Uterus (tissue), 4 donors: ENCODE results near the gene ADAMTS14. TPM values are rescaled to one million over a fixed set of nuclear protein-coding genes. Genes with fewer than 3 reads are reported as not detected.

Experiments
- DNase-seq, 2 donors: peaks; one replicate each; pipeline ENCODE4 v3.0.0-alpha.2; 2019 to 2020
- H3K27ac ChIP-seq, 2 donors: fragments of 200-600 bp; sonication (generic); 1 replicate in 1 of 2; 2 replicates in 1 of 2; pipeline ENCODE4 v1.5.1; 2016 to 2018
- H3K27me3 ChIP-seq, 2 donors: fragments of 200-600 bp; sonication (generic); one replicate each; pipeline ENCODE4 v1.5.1; 2018 to 2019; ENCODE audit warnings: control low read depth in 1 of 2
- H3K36me3 ChIP-seq, 2 donors: fragments of 200-600 bp; sonication (generic); one replicate each; pipeline ENCODE4 v1.5.1; 2019; ENCODE audit warnings: control low read depth in 1 of 2
- H3K4me1 ChIP-seq, 2 donors: fragments of 200-600 bp; sonication (generic); one replicate each; pipeline ENCODE4 v1.5.1; 2018 to 2019; ENCODE audit warnings: control low read depth in 1 of 2
- H3K4me3 ChIP-seq, 2 donors: fragments of 200-600 bp; sonication (generic); 1 replicate in 1 of 2; 2 replicates in 1 of 2; pipeline ENCODE4 v1.5.1; 2018 to 2019; ENCODE audit warnings: mild to moderate bottlenecking in 1 of 2
- H3K9me3 ChIP-seq, 2 donors: fragments of 200-600 bp; sonication (generic); one replicate each; pipeline ENCODE4 v1.5.1; 2019; ENCODE audit warnings: control low read depth in 1 of 2
- CTCF ChIP-seq, 4 experiments: fragments of 200-600 bp in 2 of 4; fragments of 450-650 bp in 2 of 4; sonication (generic) in 2 of 4; IDR thresholded peaks; one replicate each; pipeline ENCODE4 v1.5.1; 2016 to 2019; ENCODE audit warnings: antibody characterized with exemption in 4 of 4, mild to moderate bottlenecking in 2 of 4, moderate library complexity in 1 of 4
- POLR2A ChIP-seq, 2 donors: fragments of 450-650 bp; IDR thresholded peaks; one replicate each; pipeline ENCODE4 v1.6.1; 2016; ENCODE audit warnings: antibody characterized with exemption in 2 of 2, mild to moderate bottlenecking in 1 of 2, moderate library complexity in 1 of 2
- intact Hi-C: fragments of 100-400 bp; cut with DNase I; formaldehyde crosslinking; loops from one replicate; pipeline ENCODE4 v1.15.1; 2023; ENCODE audit warnings: low total_unique reads
- total RNA-seq, 4 donors: library from RNA; depleted of rRNA in 3 of 4; stranded (reverse); fragments of >200 nt in 3 of 4; gene quantifications; one replicate each; pipeline versions ENCODE4 v1.1.0 to v1.2.4, GENCODE V29; 2014 to 2023
- donor health status: DM: yes; HTN: yes; CAD: no.

Gene ADAMTS14
- total RNA-seq, 4 donors from 2014 or later = 0.18 to 3.7 TPM; not detected in 2

- H3K4me1 ChIP-seq = no peaks in the 10 kb centered on the region
- DNase-seq = no peak
- H3K27ac ChIP-seq = no peak overlapping the region
- no peaks in the 10 kb centered on the region for H3K36me3 ChIP-seq
- intact Hi-C loops = no loop called here
- H3K27me3 ChIP-seq = no peaks in the 10 kb centered on the region
- TF ChIP-seq CTCF (IDR thresholded peaks at IDR 0.05) (no peak), POLR2A (IDR thresholded peaks at IDR 0.05) (no peak)
- H3K9me3 ChIP-seq = no peaks in the 10 kb centered on the region
- no peak overlapping the region for H3K4me3 ChIP-seq
These were observed 107.4 kb downstream of the ADAMTS14 start for GRCh38 chr10:70779511-70780369.

- DNase-seq = no peak
- TF ChIP-seq POLR2A (IDR thresholded peaks at IDR 0.05) (no peak), CTCF (IDR thresholded peaks at IDR 0.05) (no peak)
- intact Hi-C loops = no loop called here
- Histone ChIP-seq H3K27me3 (no peaks in the 10 kb centered on the region), H3K9me3 (no peaks in the 10 kb centered on the region), H3K4me1 (no peaks in the 10 kb centered on the region), H3K36me3 (no peaks in the 10 kb centered on the region), H3K4me3 (no peak overlapping the region), H3K27ac (no peak overlapping the region)
These were observed 108.1 kb downstream of the ADAMTS14 start for GRCh38 chr10:70780370-70780760.

GRCh38 chr10:70780772-70781171 is 108.5 kb downstream of the ADAMTS14 start:
- TF ChIP-seq POLR2A (IDR thresholded peaks at IDR 0.05) (no peak), CTCF (IDR thresholded peaks at IDR 0.05) (no peak)
- H3K9me3 ChIP-seq = no peaks in the 10 kb centered on the region
- DNase-seq = no peak
- no peaks in the 10 kb centered on the region for H3K4me1 ChIP-seq
- H3K36me3 ChIP-seq = no peaks in the 10 kb centered on the region
- H3K27me3 ChIP-seq = no peaks in the 10 kb centered on the region
- H3K27ac ChIP-seq = no peak overlapping the region
- intact Hi-C loops = no loop called here
- no peak overlapping the region for H3K4me3 ChIP-seq

- no peaks in the 10 kb centered on the region for H3K36me3 ChIP-seq
- no peaks in the 10 kb centered on the region for H3K4me1 ChIP-seq
- H3K27ac ChIP-seq = no peak overlapping the region
- H3K4me3 ChIP-seq = no peak overlapping the region
- TF ChIP-seq POLR2A (IDR thresholded peaks at IDR 0.05) (no peak), CTCF (IDR thresholded peaks at IDR 0.05) (no peak)
- no peaks in the 10 kb centered on the region for H3K27me3 ChIP-seq
- H3K9me3 ChIP-seq = no peaks in the 10 kb centered on the region
- no peak for DNase-seq
- intact Hi-C loops = no loop called here
These were observed 109.2 kb downstream of the ADAMTS14 start for GRCh38 chr10:70781461-70782051.

- H3K9me3 ChIP-seq = no peaks in the 10 kb centered on the region
- DNase-seq = no peak
- no peaks in the 10 kb centered on the region for H3K4me1 ChIP-seq
- intact Hi-C loops = no loop called here
- no peak for TF ChIP-seq CTCF (IDR thresholded peaks at IDR 0.05)
- TF ChIP-seq POLR2A (IDR thresholded peaks at IDR 0.05) = no peak
- H3K4me3 ChIP-seq = no peak overlapping the region
- no peak overlapping the region for H3K27ac ChIP-seq
- no peaks in the 10 kb centered on the region for H3K27me3 ChIP-seq
- H3K36me3 ChIP-seq = no peaks in the 10 kb centered on the region
These were observed 109.9 kb downstream of the ADAMTS14 start for GRCh38 chr10:70782086-70782745.
